CD4-positive, alpha-beta T cell (primary cell): ENCODE data around the gene LRIT2. TPM values are rescaled to one million over a fixed set of nuclear protein-coding genes. Genes with fewer than 3 reads are reported as not detected.

ENCODE experiments used
- ATAC-seq: fragments of 200-7000 bp; cut with Tn5 transposase; one replicate; pipeline ENCODE4 v1.10.0; 2022; ENCODE audit warnings: mild to moderate bottlenecking; ENCODE audit not compliant: poor library complexity
- CTCF ChIA-PET: fragments of 350-600 bp; sonication (Branson Sonifier 250); formaldehyde crosslinking; loops from one replicate; lab custom pipeline; 2021; ENCODE audit warnings: antibody characterized with exemption, inconsistent platforms; lab: Charles Lee
- POLR2A ChIA-PET: fragments of 350-600 bp; sonication (Branson Sonifier 250); formaldehyde crosslinking; loops from one replicate; lab custom pipeline; 2021; ENCODE audit warnings: antibody characterized with exemption, inconsistent platforms; lab: Charles Lee
- DNase-seq, 14 experiments: peaks; one replicate each; pipeline ENCODE4 v3.0.0-alpha.2; 2013 to 2020; ENCODE audit warnings: mixed read lengths in 2 of 14
- H3K27ac ChIP-seq, 2 donors: one replicate each; pipeline versions ENCODE4 v1.5.1 to v1.7.0; 2013; ENCODE audit warnings: low read length in 2 of 2, low read depth in 1 of 2, mild to moderate bottlenecking in 1 of 2
- H3K27me3 ChIP-seq, 2 experiments: 1 replicate in 1 of 2; 2 replicates in 1 of 2; pipeline versions ENCODE4 v1.6.1 to v1.7.0; 2013; ENCODE audit warnings: low read length in 2 of 2, control low read depth in 1 of 2, mild to moderate bottlenecking in 1 of 2, moderate library complexity in 1 of 2; ENCODE audit not compliant: insufficient read depth in 2 of 2, control insufficient read depth in 1 of 2
- H3K36me3 ChIP-seq: one replicate; pipeline ENCODE4 v1.6.1; 2013; ENCODE audit warnings: low read length, control low read depth; ENCODE audit not compliant: insufficient read depth
- H3K4me1 ChIP-seq: one replicate; pipeline ENCODE4 v1.6.1; 2013; ENCODE audit warnings: low read length, control low read depth; ENCODE audit not compliant: insufficient read depth
- H3K4me3 ChIP-seq: one replicate; pipeline ENCODE4 v1.5.1; 2013; ENCODE audit warnings: mild to moderate bottlenecking, low read length, moderate library complexity
- H3K9me3 ChIP-seq, 2 experiments: 1 replicate in 1 of 2; 2 replicates in 1 of 2; pipeline versions ENCODE4 v1.6.1 to v1.7.0; 2013; ENCODE audit warnings: low read length in 2 of 2, mild to moderate bottlenecking in 2 of 2, control low read depth in 1 of 2, moderate library complexity in 1 of 2; ENCODE audit not compliant: control insufficient read depth in 1 of 2, insufficient read depth in 1 of 2
- H3K27ac Mint-ChIP-seq: one replicate; pipeline ENCODE4 v1.8.0; 2020; ENCODE audit warnings: mixed read lengths
- H3K27me3 Mint-ChIP-seq: one replicate; pipeline ENCODE4 v1.8.0; 2021; ENCODE audit warnings: mixed read lengths
- H3K36me3 Mint-ChIP-seq: one replicate; pipeline ENCODE4 v1.8.0; 2021; ENCODE audit warnings: low read depth, mixed read lengths
- H3K4me1 Mint-ChIP-seq: one replicate; pipeline ENCODE4 v1.8.0; 2021; ENCODE audit warnings: low read depth, mixed read lengths
- H3K4me3 Mint-ChIP-seq: one replicate; pipeline ENCODE4 v1.8.0; 2020; ENCODE audit warnings: mild to moderate bottlenecking, mixed read lengths
- H3K9me3 Mint-ChIP-seq: one replicate; pipeline ENCODE4 v1.8.0; 2020; ENCODE audit warnings: mixed read lengths
- intact Hi-C, 2 experiments: fragments of 100-400 bp; cut with DNase I in 1 of 2; cut with micrococcal nuclease in 1 of 2; formaldehyde crosslinking; loops; one replicate each; pipeline versions ENCODE4 v1.15.1 to v1.9.0; 2023 to 2025; cut with DNase I, micrococcal nuclease
- total RNA-seq, 174 experiments: library from RNA in 2 of 174; stranded (reverse) in 2 of 174; gene quantifications; one replicate each; pipeline ENCODE4 v1.2.3 and lab custom pipeline; 2021 to 2026
- TF ChIP-seq, protein P1 (sequence below): fragments of 200-600 bp; IDR thresholded peaks from one replicate; pipeline ENCODE4 v1.8.0; 2022; ENCODE audit warnings: antibody characterized with exemption, mild to moderate bottlenecking

Gene LRIT2
- total RNA-seq, 2 experiments from 2014 or later, result not detected

DNA sequence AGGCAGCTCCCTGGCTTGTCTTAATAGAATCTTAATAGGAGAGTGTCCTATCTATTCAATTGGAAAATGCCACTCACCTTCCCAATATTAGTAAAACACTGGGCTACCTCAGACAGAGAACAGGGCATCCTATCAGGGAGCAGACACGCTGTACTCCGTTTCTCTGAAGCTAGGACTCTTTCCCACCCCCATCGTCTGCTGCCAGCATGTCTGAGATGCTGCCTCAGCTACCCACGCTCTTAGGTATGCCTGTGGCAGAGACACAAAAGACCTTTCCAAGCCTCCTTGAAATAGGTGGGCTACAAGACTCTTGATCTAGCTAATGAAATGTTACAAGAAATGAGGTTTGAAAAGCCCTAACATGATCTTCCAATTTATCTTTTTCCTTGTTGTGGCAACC lies 2.5 kb upstream of the LRIT2 start:
- H3K4me1 ChIP-seq, result no peaks in the 10 kb centered on the region
- POLR2A ChIA-PET, result no interaction called here
- intact Hi-C loops, result no loop called here
- H3K36me3 ChIP-seq, result no peaks in the 10 kb centered on the region
- H3K36me3 Mint-ChIP-seq, result no peaks in the 10 kb centered on the region
- peaks cover 0 to 12% of the 10 kb centered on the region in 2 experiments for H3K9me3 ChIP-seq
- no peaks in the 10 kb centered on the region for H3K9me3 Mint-ChIP-seq
- H3K27me3 ChIP-seq, result peaks cover 9 to 14% of the 10 kb centered on the region in 2 experiments
- ATAC-seq (no peak), DNase-seq (no peak)
- H3K27ac Mint-ChIP-seq, result no peak overlapping the region
- no peak overlapping the region for H3K4me3 ChIP-seq
- H3K27ac ChIP-seq, result no peak overlapping the region
- H3K4me3 Mint-ChIP-seq, result no peak overlapping the region
- CTCF ChIA-PET, result no interaction called here
- no peaks in the 10 kb centered on the region for H3K4me1 Mint-ChIP-seq
- H3K27me3 Mint-ChIP-seq, result peaks cover 60% of the 10 kb centered on the region
- TF ChIP-seq, protein P1, sequence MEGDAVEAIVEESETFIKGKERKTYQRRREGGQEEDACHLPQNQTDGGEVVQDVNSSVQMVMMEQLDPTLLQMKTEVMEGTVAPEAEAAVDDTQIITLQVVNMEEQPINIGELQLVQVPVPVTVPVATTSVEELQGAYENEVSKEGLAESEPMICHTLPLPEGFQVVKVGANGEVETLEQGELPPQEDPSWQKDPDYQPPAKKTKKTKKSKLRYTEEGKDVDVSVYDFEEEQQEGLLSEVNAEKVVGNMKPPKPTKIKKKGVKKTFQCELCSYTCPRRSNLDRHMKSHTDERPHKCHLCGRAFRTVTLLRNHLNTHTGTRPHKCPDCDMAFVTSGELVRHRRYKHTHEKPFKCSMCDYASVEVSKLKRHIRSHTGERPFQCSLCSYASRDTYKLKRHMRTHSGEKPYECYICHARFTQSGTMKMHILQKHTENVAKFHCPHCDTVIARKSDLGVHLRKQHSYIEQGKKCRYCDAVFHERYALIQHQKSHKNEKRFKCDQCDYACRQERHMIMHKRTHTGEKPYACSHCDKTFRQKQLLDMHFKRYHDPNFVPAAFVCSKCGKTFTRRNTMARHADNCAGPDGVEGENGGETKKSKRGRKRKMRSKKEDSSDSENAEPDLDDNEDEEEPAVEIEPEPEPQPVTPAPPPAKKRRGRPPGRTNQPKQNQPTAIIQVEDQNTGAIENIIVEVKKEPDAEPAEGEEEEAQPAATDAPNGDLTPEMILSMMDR, result no peak

- DNase-seq (no peak), ATAC-seq (no peak)
- H3K36me3 Mint-ChIP-seq, result no peaks in the 10 kb centered on the region
- POLR2A ChIA-PET, result no interaction called here
- Histone ChIP-seq H3K27ac (no peak overlapping the region), H3K9me3 (peaks cover 0 to 10% of the 10 kb centered on the region in 2 experiments), H3K27me3 (peaks cover 9 to 12% of the 10 kb centered on the region in 2 experiments), H3K36me3 (no peaks in the 10 kb centered on the region), H3K4me1 (no peaks in the 10 kb centered on the region), H3K4me3 (no peak overlapping the region)
- no peaks in the 10 kb centered on the region for H3K4me1 Mint-ChIP-seq
- H3K27me3 Mint-ChIP-seq, result peaks cover 66% of the 10 kb centered on the region
- CTCF ChIA-PET, result no interaction called here
- intact Hi-C loops, result no loop called here
- no peak overlapping the region for H3K27ac Mint-ChIP-seq
- no peaks in the 10 kb centered on the region for H3K9me3 Mint-ChIP-seq
- TF ChIP-seq, protein P1, result no peak
- H3K4me3 Mint-ChIP-seq, result no peak overlapping the region
Measured at GRCh38 chr10:84226616-84227015, 1.3 kb upstream of the LRIT2 start.

DNA sequence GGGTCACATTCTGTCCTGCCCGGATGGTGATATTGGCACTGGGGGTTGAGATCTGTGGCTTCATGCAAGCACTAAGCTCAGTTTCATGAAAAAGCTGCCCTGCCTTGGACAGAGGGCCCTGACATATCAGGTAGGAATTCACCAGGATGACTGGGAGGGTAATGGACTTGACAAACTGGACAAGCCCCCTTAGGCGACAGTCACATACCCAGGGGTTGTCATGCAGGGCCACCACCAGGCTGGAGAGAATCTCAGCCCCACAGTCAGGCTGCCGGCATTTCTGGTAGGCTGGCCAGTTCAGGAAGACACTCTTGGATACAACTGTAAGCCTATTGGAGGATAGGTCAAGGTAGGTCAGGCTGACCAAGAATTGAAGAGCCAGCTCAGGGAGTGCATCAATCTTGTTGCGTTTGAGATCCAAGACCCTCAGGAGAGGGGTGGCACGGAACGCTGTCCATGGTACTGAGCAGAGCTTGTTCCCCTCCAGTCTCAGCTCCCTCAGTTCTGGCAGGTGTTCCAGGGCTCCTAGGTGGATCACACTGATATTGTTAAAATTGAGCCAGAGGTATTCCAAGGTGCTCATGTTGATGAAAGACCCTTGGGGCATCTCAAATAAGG lies 824 bp downstream of the LRIT2 start:
- ATAC-seq (no peak), DNase-seq (no peak)
- TF ChIP-seq, protein P1, result no peak
- ChIA-PET CTCF (no interaction called here), POLR2A (no interaction called here)
- H3K27ac ChIP-seq, result no peak overlapping the region
- peaks cover 8 to 9% of the 10 kb centered on the region in 2 experiments for H3K27me3 ChIP-seq
- H3K4me1 Mint-ChIP-seq, result no peaks in the 10 kb centered on the region
- no peak overlapping the region for H3K4me3 ChIP-seq
- H3K4me1 ChIP-seq, result no peaks in the 10 kb centered on the region
- H3K9me3 ChIP-seq, result peaks cover 0 to 10% of the 10 kb centered on the region in 2 experiments
- no peak overlapping the region for H3K27ac Mint-ChIP-seq
- intact Hi-C loops, result no loop called here
- no peaks in the 10 kb centered on the region for H3K36me3 ChIP-seq
- H3K27me3 Mint-ChIP-seq, result peaks cover 64% of the 10 kb centered on the region
- no peaks in the 10 kb centered on the region for H3K36me3 Mint-ChIP-seq
- H3K9me3 Mint-ChIP-seq, result no peaks in the 10 kb centered on the region
- H3K4me3 Mint-ChIP-seq, result no peak overlapping the region
